ENCODE results near the gene ADGRG1.

- TF ChIP-seq CTCF (IDR thresholded peaks at IDR 0.05; ENCODE audit: poor library complexity): no peak
- TF ChIP-seq EZH2phosphoT487 (IDR thresholded peaks at IDR 0.05; ENCODE audit: low read depth, severe bottlenecking, unreplicated experiment): no peak
These were observed 75.8 kb downstream of the ADGRG1 start for GRCh38 chr16:57704011-57704904.
